ENCODE data around the gene NCS1. TPM values are rescaled to one million over a fixed set of nuclear protein-coding genes. Genes with fewer than 3 reads are reported as not detected.

Gene NCS1
- total RNA-seq, 1 experiment from 2014 or later: 27.8 TPM

GRCh38 chr9:130174025-130174424 lies 1.8 kb downstream of the NCS1 start:
- no peaks in the 10 kb centered on the region for H3K9me3 Mint-ChIP-seq (ENCODE audit: unreplicated experiment)
- ChIA-PET CTCF (interaction anchor here (0.5 to 1.0 kb wide), 3 partner anchors 31 to 492 kb away, joined by 3 to 4 read pairs (median 3); no protein-coding TSS in a partner anchor), POLR2A (no interaction called here)
- no peak overlapping the region for H3K27ac Mint-ChIP-seq (ENCODE audit: low read depth, unreplicated experiment)
- intact Hi-C loops (cut with micrococcal nuclease): no loop called here
- peaks cover 10% of the 10 kb centered on the region for H3K36me3 Mint-ChIP-seq (ENCODE audit: insufficient read depth, unreplicated experiment)
- H3K4me1 Mint-ChIP-seq (ENCODE audit: insufficient read depth, unreplicated experiment): no peaks in the 10 kb centered on the region
- no peak for DNase-seq (ENCODE audit: unreplicated experiment)
- peak overlapping the region; percentile 72 for H3K4me3 Mint-ChIP-seq (ENCODE audit: unreplicated experiment)
- BruUV-seq (replicated peaks): no TSS peak
- no peak for TF ChIP-seq CTCF (IDR thresholded peaks at IDR 0.05; ENCODE audit: unreplicated experiment)
- no peaks in the 10 kb centered on the region for H3K27me3 Mint-ChIP-seq (ENCODE audit: insufficient read depth, unreplicated experiment)

GRCh38 chr9:130174920-130175321 lies 2.7 kb downstream of the NCS1 start:
- no peak overlapping the region for H3K4me3 Mint-ChIP-seq (ENCODE audit: unreplicated experiment)
- intact Hi-C loops (cut with micrococcal nuclease): no loop called here
- CTCF ChIA-PET: no interaction called here

GRCh38 chr9:130175355-130175754 lies 3.2 kb downstream of the NCS1 start:
- BruUV-seq (replicated peaks): no TSS peak
- ChIA-PET CTCF (no interaction called here), POLR2A (no interaction called here)
- TF ChIP-seq CTCF (IDR thresholded peaks at IDR 0.05; ENCODE audit: unreplicated experiment): no peak
- no peak for DNase-seq (ENCODE audit: unreplicated experiment)
- no peak overlapping the region for H3K4me3 Mint-ChIP-seq (ENCODE audit: unreplicated experiment)
- H3K27me3 Mint-ChIP-seq (ENCODE audit: insufficient read depth, unreplicated experiment): no peaks in the 10 kb centered on the region
- peaks cover 10% of the 10 kb centered on the region for H3K36me3 Mint-ChIP-seq (ENCODE audit: insufficient read depth, unreplicated experiment)
- no peak overlapping the region for H3K27ac Mint-ChIP-seq (ENCODE audit: low read depth, unreplicated experiment)
- no peaks in the 10 kb centered on the region for H3K4me1 Mint-ChIP-seq (ENCODE audit: insufficient read depth, unreplicated experiment)
- no peaks in the 10 kb centered on the region for H3K9me3 Mint-ChIP-seq (ENCODE audit: unreplicated experiment)
- intact Hi-C loops (cut with micrococcal nuclease): no loop called here

More at GRCh38 chr9:130174920-130175321, 2.7 kb downstream of the NCS1 start:
- H3K27ac Mint-ChIP-seq (ENCODE audit: low read depth, unreplicated experiment): no peak overlapping the region
- TF ChIP-seq CTCF (IDR thresholded peaks at IDR 0.05; ENCODE audit: unreplicated experiment): no peak
- H3K36me3 Mint-ChIP-seq (ENCODE audit: insufficient read depth, unreplicated experiment): peaks cover 10% of the 10 kb centered on the region
- H3K27me3 Mint-ChIP-seq (ENCODE audit: insufficient read depth, unreplicated experiment): no peaks in the 10 kb centered on the region
- DNase-seq (ENCODE audit: unreplicated experiment): no peak
- H3K9me3 Mint-ChIP-seq (ENCODE audit: unreplicated experiment): no peaks in the 10 kb centered on the region
- POLR2A ChIA-PET: interaction anchor here (0.5 kb wide), 1 partner anchor 19 kb away, joined by 3 read pairs; no protein-coding TSS in a partner anchor
- no peaks in the 10 kb centered on the region for H3K4me1 Mint-ChIP-seq (ENCODE audit: insufficient read depth, unreplicated experiment)
- BruUV-seq (replicated peaks): no TSS peak

GRCh38 chr9:130176760-130177159 lies 4.6 kb downstream of the NCS1 start:
- no peak for DNase-seq (ENCODE audit: unreplicated experiment)
- BruUV-seq (replicated peaks): no TSS peak
- ChIA-PET CTCF (no interaction called here), POLR2A (no interaction called here)
- H3K27ac Mint-ChIP-seq (ENCODE audit: low read depth, unreplicated experiment): peak overlapping the region; percentile 78
- H3K4me1 Mint-ChIP-seq (ENCODE audit: insufficient read depth, unreplicated experiment): no peaks in the 10 kb centered on the region
- no peaks in the 10 kb centered on the region for H3K27me3 Mint-ChIP-seq (ENCODE audit: insufficient read depth, unreplicated experiment)
- peaks cover 10% of the 10 kb centered on the region for H3K36me3 Mint-ChIP-seq (ENCODE audit: insufficient read depth, unreplicated experiment)
- intact Hi-C loops (cut with micrococcal nuclease): no loop called here
- no peaks in the 10 kb centered on the region for H3K9me3 Mint-ChIP-seq (ENCODE audit: unreplicated experiment)
- TF ChIP-seq CTCF (IDR thresholded peaks at IDR 0.05; ENCODE audit: unreplicated experiment): no peak
- H3K4me3 Mint-ChIP-seq (ENCODE audit: unreplicated experiment): no peak overlapping the region
